Activated naive CD4-positive, alpha-beta T cell treated with anti-CD3 and anti-CD28 coated beads, Interleukin-2, amount 50 U/mL, for 72 hours (primary cell): Measurements from ENCODE around the gene PTPRG. TPM values are rescaled to one million over a fixed set of nuclear protein-coding genes. Genes with fewer than 3 reads are reported as not detected.

ENCODE experiments used
- ATAC-seq, 2 donors: fragments of 150-1000 bp; cut with Tn5 transposase; 2 replicates each; pipeline ENCODE4 v1.10.0; 2021; ENCODE audit warnings: mild to moderate bottlenecking in 2 of 2, moderate library complexity in 2 of 2
- DNase-seq, 2 donors: peaks; one replicate each; pipeline ENCODE4 v3.0.0; 2021 to 2022; ENCODE audit warnings: low spot score in 2 of 2
- H3K27ac Mint-ChIP-seq, 2 donors: one replicate each; pipeline ENCODE4 v1.8.0; 2022; ENCODE audit warnings: mild to moderate bottlenecking in 2 of 2, mixed read lengths in 2 of 2
- H3K36me3 Mint-ChIP-seq, 2 donors: one replicate each; pipeline ENCODE4 v1.8.0; 2022; ENCODE audit warnings: mixed read lengths in 2 of 2
- H3K9me3 Mint-ChIP-seq, 2 donors: one replicate each; pipeline ENCODE4 v1.8.0; 2022; ENCODE audit warnings: mixed read lengths in 2 of 2
- total RNA-seq, 2 donors: library from RNA; stranded (reverse); gene quantifications; one replicate each; pipeline ENCODE4 v1.2.3, GENCODE V29; 2022

The PTPRG gene
- total RNA-seq, 2 donors from 2014 or later = 0.11 to 0.45 TPM

GRCh38 chr3:62151591-62151990, 590.2 kb downstream of the PTPRG start:
- Mint-ChIP-seq H3K9me3 (no peaks in the 10 kb centered on the region), H3K36me3 (no peaks in the 10 kb centered on the region), H3K27ac (no peak overlapping the region)
- DNase-seq (no peak), ATAC-seq (no peak)

GRCh38 chr3:62153231-62153630, 591.9 kb downstream of the PTPRG start:
- Mint-ChIP-seq H3K27ac (no peak overlapping the region), H3K9me3 (peaks cover 0 to 6% of the 10 kb centered on the region in 2 donors), H3K36me3 (no peaks in the 10 kb centered on the region)
- ATAC-seq (no peak), DNase-seq (no peak)

- Mint-ChIP-seq H3K36me3 (no peaks in the 10 kb centered on the region), H3K27ac (peak overlapping the region in 1 of 2 donors; percentile 9), H3K9me3 (peaks cover 0 to 6% of the 10 kb centered on the region in 2 donors)
- DNase-seq (no peak), ATAC-seq (no peak)
These were observed 593.2 kb downstream of the PTPRG start for GRCh38 chr3:62154457-62155148.

GRCh38 chr3:62159056-62159708, 597.8 kb downstream of the PTPRG start:
- no peak overlapping the region for H3K27ac Mint-ChIP-seq
- ATAC-seq (no peak), DNase-seq (no peak)
- peaks cover 0 to 6% of the 10 kb centered on the region in 2 donors for H3K9me3 Mint-ChIP-seq
- no peaks in the 10 kb centered on the region for H3K36me3 Mint-ChIP-seq

- DNase-seq (no peak), ATAC-seq (no peak)
- no peaks in the 10 kb centered on the region for H3K36me3 Mint-ChIP-seq
- peaks cover 0 to 6% of the 10 kb centered on the region in 2 donors for H3K9me3 Mint-ChIP-seq
- H3K27ac Mint-ChIP-seq = no peak overlapping the region
These were observed 598.3 kb downstream of the PTPRG start for GRCh38 chr3:62159709-62160092.

- Mint-ChIP-seq H3K36me3 (no peaks in the 10 kb centered on the region), H3K9me3 (peaks cover 0 to 6% of the 10 kb centered on the region in 2 donors), H3K27ac (no peak overlapping the region)
- ATAC-seq (no peak), DNase-seq (no peak)
These were observed 600.0 kb downstream of the PTPRG start for GRCh38 chr3:62161371-62161770.

GRCh38 chr3:62164196-62164595, 602.8 kb downstream of the PTPRG start:
- DNase-seq = no peak
- ATAC-seq = no peak
- no peaks in the 10 kb centered on the region for H3K9me3 Mint-ChIP-seq
- H3K36me3 Mint-ChIP-seq = no peaks in the 10 kb centered on the region
- H3K27ac Mint-ChIP-seq = no peak overlapping the region

- Mint-ChIP-seq H3K36me3 (no peaks in the 10 kb centered on the region), H3K27ac (no peak overlapping the region), H3K9me3 (no peaks in the 10 kb centered on the region)
- ATAC-seq (no peak), DNase-seq (no peak)
These were observed 603.4 kb downstream of the PTPRG start for GRCh38 chr3:62164746-62165145.

- DNase-seq (no peak), ATAC-seq (no peak)
- no peaks in the 10 kb centered on the region for H3K36me3 Mint-ChIP-seq
- H3K27ac Mint-ChIP-seq = no peak overlapping the region
- peaks cover 0 to 3% of the 10 kb centered on the region in 2 donors for H3K9me3 Mint-ChIP-seq
These were observed 606.3 kb downstream of the PTPRG start for GRCh38 chr3:62167566-62168262.

GRCh38 chr3:62168356-62168755, 607.0 kb downstream of the PTPRG start:
- ATAC-seq = no peak
- Mint-ChIP-seq H3K27ac (no peak overlapping the region), H3K9me3 (peaks cover 0 to 3% of the 10 kb centered on the region in 2 donors), H3K36me3 (no peaks in the 10 kb centered on the region)
- DNase-seq = no peak

- no peak for ATAC-seq
- Mint-ChIP-seq H3K9me3 (peaks cover 0 to 3% of the 10 kb centered on the region in 2 donors), H3K36me3 (no peaks in the 10 kb centered on the region), H3K27ac (no peak overlapping the region)
- DNase-seq = no peak
These were observed 608.7 kb downstream of the PTPRG start for GRCh38 chr3:62169906-62170660.

- H3K27ac Mint-ChIP-seq = no peak overlapping the region
- no peaks in the 10 kb centered on the region for H3K36me3 Mint-ChIP-seq
- H3K9me3 Mint-ChIP-seq = peaks cover 0 to 3% of the 10 kb centered on the region in 2 donors
- DNase-seq (no peak), ATAC-seq (no peak)
These were observed 610.4 kb downstream of the PTPRG start for GRCh38 chr3:62171789-62172188.

- no peaks in the 10 kb centered on the region for H3K36me3 Mint-ChIP-seq
- ATAC-seq = no peak
- H3K27ac Mint-ChIP-seq = no peak overlapping the region
- H3K9me3 Mint-ChIP-seq = peaks cover 0 to 3% of the 10 kb centered on the region in 2 donors
- no peak for DNase-seq
These were observed 610.8 kb downstream of the PTPRG start for GRCh38 chr3:62172199-62172598.

- Mint-ChIP-seq H3K9me3 (peaks cover 0 to 3% of the 10 kb centered on the region in 2 donors), H3K27ac (no peak overlapping the region), H3K36me3 (no peaks in the 10 kb centered on the region)
- ATAC-seq (no peak), DNase-seq (no peak)
These were observed 612.7 kb downstream of the PTPRG start for GRCh38 chr3:62173939-62174515.

GRCh38 chr3:62175161-62175560, 613.8 kb downstream of the PTPRG start:
- Mint-ChIP-seq H3K36me3 (no peaks in the 10 kb centered on the region), H3K27ac (no peak overlapping the region), H3K9me3 (peaks cover 0 to 3% of the 10 kb centered on the region in 2 donors)
- DNase-seq = no peak
- ATAC-seq = no peak

- no peaks in the 10 kb centered on the region for H3K9me3 Mint-ChIP-seq
- H3K36me3 Mint-ChIP-seq = no peaks in the 10 kb centered on the region
- ATAC-seq (no peak), DNase-seq (no peak)
- H3K27ac Mint-ChIP-seq = no peak overlapping the region
These were observed 616.7 kb downstream of the PTPRG start for GRCh38 chr3:62178032-62178431.
